Tibial nerve (tissue), 4 donors: Measurements from ENCODE around the gene ORC6. TPM values are rescaled to one million over a fixed set of nuclear protein-coding genes. Genes with fewer than 3 reads are reported as not detected.

Experiments
- DNase-seq, 2 donors: peaks; one replicate each; pipeline ENCODE4 v3.0.0-alpha.2; 2019; ENCODE audit warnings: low spot score in 2 of 2
- H3K27ac ChIP-seq, 4 donors: fragments of 200-600 bp; sonication (generic) in 3 of 4; one replicate each; pipeline ENCODE4 v1.5.1; 2017 to 2019; ENCODE audit warnings: mild to moderate bottlenecking in 1 of 4
- H3K27me3 ChIP-seq, 2 donors: fragments of 200-600 bp; sonication (generic) in 1 of 2; one replicate each; pipeline versions ENCODE4 v1.5.1 to v1.6.0; 2017 to 2019
- H3K36me3 ChIP-seq, 3 donors: fragments of 200-600 bp; sonication (generic); one replicate each; pipeline ENCODE4 v1.5.1; 2018 to 2019
- H3K4me1 ChIP-seq, 4 donors: fragments of 200-600 bp; sonication (generic) in 3 of 4; one replicate each; pipeline ENCODE4 v1.5.1; 2017 to 2019
- H3K4me3 ChIP-seq, 4 donors: fragments of 200-600 bp; sonication (generic) in 3 of 4; one replicate each; pipeline ENCODE4 v1.5.1; 2017 to 2019; ENCODE audit warnings: mild to moderate bottlenecking in 1 of 4, moderate library complexity in 1 of 4
- H3K9me3 ChIP-seq, 4 donors: fragments of 200-600 bp; sonication (generic) in 3 of 4; one replicate each; pipeline ENCODE4 v1.5.1; 2017 to 2019
- EP300 ChIP-seq, 2 donors: sonication (generic); formaldehyde crosslinking; IDR thresholded peaks; one replicate each; pipeline ENCODE4 v1.6.1; 2017; ENCODE audit warnings: antibody characterized with exemption in 2 of 2, mild to moderate bottlenecking in 1 of 2
- POLR2A ChIP-seq, 2 donors: fragments of 450-650 bp; IDR thresholded peaks; one replicate each; pipeline ENCODE4 v1.6.1; 2017; ENCODE audit warnings: antibody characterized with exemption in 2 of 2, mild to moderate bottlenecking in 2 of 2, moderate library complexity in 2 of 2
- WGBS, 2 donors: methylation state at CpG; one replicate each; pipeline ENCODE4 v1.1.5; 2018; 5-methylcytosine and 5-hydroxymethylcytosine counted together
- total RNA-seq, 4 donors: library from RNA; depleted of rRNA; stranded (reverse); fragments of >200 nt; gene quantifications; one replicate each; pipeline ENCODE4 v1.1.0, GENCODE V29; 2016
- TF ChIP-seq, protein P1 (sequence below), 5 experiments: fragments of 200-600 bp in 3 of 5; fragments of 450-650 bp in 2 of 5; sonication (generic) in 3 of 5; IDR thresholded peaks; one replicate each; pipeline ENCODE4 v1.5.1; 2016 to 2019; ENCODE audit warnings: antibody characterized with exemption in 5 of 5, mild to moderate bottlenecking in 3 of 5, moderate library complexity in 2 of 5

The ORC6 gene
- total RNA-seq, 4 donors from 2014 or later: 0.42 to 3.6 (median 1.2) TPM

DNA sequence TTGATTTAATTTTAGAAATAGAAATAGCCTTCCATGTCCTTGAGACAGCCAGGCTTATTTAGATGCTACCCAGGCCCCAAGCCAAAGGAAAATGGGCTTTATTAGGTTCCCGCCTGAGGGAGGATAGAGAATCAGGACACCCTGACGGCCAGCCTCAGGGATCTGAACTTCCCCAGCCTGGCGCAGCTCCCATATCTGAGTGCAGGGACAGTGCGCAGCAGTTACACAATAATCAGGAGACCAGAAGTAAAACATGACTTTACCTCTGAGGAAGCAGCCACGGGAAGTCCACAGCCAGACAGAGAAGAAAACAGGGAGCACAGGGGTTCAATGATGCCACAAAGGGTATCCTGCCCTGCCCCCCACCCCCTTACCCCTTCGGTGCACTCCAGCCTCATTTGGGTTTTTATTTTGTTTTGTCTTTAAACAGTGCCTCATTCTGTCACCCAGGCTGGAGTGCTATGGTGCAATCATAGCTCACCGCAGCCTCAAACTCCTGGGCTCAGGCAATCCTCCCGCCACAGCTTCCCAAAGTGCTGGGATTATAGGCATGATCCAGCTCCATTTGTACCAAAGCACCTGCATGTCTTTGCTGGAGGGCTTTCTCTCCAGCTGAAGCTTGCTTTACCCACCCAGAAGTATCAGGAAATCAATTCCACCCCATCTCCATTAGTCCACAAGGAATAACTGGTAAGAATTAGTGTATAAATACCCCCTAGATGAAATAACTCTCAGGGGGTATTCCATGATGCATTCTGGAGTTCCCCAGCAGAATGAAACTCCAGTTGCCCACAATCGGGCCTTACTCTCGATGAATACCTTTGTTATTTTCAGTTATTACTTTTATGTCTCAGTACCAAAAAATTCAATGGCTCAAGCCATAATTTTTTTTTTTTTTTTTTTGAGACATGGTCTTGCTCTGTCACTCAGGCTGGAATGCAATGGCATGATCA lies 21.9 kb downstream of the ORC6 start:
- peak in 1 of 2 donors; percentile 27 for DNase-seq
- Histone ChIP-seq H3K4me1 (no peaks in the 10 kb centered on the region), H3K36me3 (no peaks in the 10 kb centered on the region), H3K27ac (no peak overlapping the region), H3K9me3 (no peaks in the 10 kb centered on the region), H3K4me3 (no peak overlapping the region), H3K27me3 (no peaks in the 10 kb centered on the region)
- TF ChIP-seq EP300 (IDR thresholded peaks at IDR 0.05) (peak in 1 of 2 donors; percentile 11), POLR2A (IDR thresholded peaks at IDR 0.05) (no peak)
- WGBS, 2 donors: 67 to 70% methylated on average over 9 to 10 of the region's 10 CpGs

- Histone ChIP-seq H3K27ac (no peak overlapping the region), H3K27me3 (no peaks in the 10 kb centered on the region), H3K4me1 (no peaks in the 10 kb centered on the region), H3K9me3 (no peaks in the 10 kb centered on the region), H3K36me3 (no peaks in the 10 kb centered on the region), H3K4me3 (no peak overlapping the region)
- TF ChIP-seq POLR2A (IDR thresholded peaks at IDR 0.05): no peak
- TF ChIP-seq EP300 (IDR thresholded peaks at IDR 0.05): no peak
- TF ChIP-seq, protein P1, sequence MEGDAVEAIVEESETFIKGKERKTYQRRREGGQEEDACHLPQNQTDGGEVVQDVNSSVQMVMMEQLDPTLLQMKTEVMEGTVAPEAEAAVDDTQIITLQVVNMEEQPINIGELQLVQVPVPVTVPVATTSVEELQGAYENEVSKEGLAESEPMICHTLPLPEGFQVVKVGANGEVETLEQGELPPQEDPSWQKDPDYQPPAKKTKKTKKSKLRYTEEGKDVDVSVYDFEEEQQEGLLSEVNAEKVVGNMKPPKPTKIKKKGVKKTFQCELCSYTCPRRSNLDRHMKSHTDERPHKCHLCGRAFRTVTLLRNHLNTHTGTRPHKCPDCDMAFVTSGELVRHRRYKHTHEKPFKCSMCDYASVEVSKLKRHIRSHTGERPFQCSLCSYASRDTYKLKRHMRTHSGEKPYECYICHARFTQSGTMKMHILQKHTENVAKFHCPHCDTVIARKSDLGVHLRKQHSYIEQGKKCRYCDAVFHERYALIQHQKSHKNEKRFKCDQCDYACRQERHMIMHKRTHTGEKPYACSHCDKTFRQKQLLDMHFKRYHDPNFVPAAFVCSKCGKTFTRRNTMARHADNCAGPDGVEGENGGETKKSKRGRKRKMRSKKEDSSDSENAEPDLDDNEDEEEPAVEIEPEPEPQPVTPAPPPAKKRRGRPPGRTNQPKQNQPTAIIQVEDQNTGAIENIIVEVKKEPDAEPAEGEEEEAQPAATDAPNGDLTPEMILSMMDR (IDR thresholded peaks at IDR 0.05): no peak
- 76 to 80% methylated on average over 3 of the region's 3 CpGs for WGBS, 2 donors
- no peak for DNase-seq
Observed at GRCh38 chr16:46712911-46713310, 23.5 kb downstream of the ORC6 start.

- Histone ChIP-seq H3K27me3 (no peaks in the 10 kb centered on the region), H3K4me3 (no peak overlapping the region), H3K4me1 (no peaks in the 10 kb centered on the region), H3K27ac (no peak overlapping the region), H3K9me3 (no peaks in the 10 kb centered on the region), H3K36me3 (no peaks in the 10 kb centered on the region)
- TF ChIP-seq, protein P1 (IDR thresholded peaks at IDR 0.05): no peak
- TF ChIP-seq EP300 (IDR thresholded peaks at IDR 0.05) (no peak), POLR2A (IDR thresholded peaks at IDR 0.05) (no peak)
- no peak for DNase-seq
- WGBS, 2 donors: 67 to 72% methylated on average over 3 of the region's 3 CpGs
Observed at GRCh38 chr16:46713634-46714033, 24.2 kb downstream of the ORC6 start.

- no peak overlapping the region for H3K4me3 ChIP-seq
- WGBS, 2 donors: 84 to 88% methylated on average over 7 of the region's 7 CpGs
- H3K4me1 ChIP-seq: no peaks in the 10 kb centered on the region
- no peaks in the 10 kb centered on the region for H3K9me3 ChIP-seq
- TF ChIP-seq POLR2A (IDR thresholded peaks at IDR 0.05): no peak
- TF ChIP-seq, protein P1 (IDR thresholded peaks at IDR 0.05): no peak
- TF ChIP-seq EP300 (IDR thresholded peaks at IDR 0.05): no peak
- no peak overlapping the region for H3K27ac ChIP-seq
- no peaks in the 10 kb centered on the region for H3K27me3 ChIP-seq
- DNase-seq: no peak
- no peaks in the 10 kb centered on the region for H3K36me3 ChIP-seq
Observed at GRCh38 chr16:46714797-46715591, 25.5 kb downstream of the ORC6 start.

DNA sequence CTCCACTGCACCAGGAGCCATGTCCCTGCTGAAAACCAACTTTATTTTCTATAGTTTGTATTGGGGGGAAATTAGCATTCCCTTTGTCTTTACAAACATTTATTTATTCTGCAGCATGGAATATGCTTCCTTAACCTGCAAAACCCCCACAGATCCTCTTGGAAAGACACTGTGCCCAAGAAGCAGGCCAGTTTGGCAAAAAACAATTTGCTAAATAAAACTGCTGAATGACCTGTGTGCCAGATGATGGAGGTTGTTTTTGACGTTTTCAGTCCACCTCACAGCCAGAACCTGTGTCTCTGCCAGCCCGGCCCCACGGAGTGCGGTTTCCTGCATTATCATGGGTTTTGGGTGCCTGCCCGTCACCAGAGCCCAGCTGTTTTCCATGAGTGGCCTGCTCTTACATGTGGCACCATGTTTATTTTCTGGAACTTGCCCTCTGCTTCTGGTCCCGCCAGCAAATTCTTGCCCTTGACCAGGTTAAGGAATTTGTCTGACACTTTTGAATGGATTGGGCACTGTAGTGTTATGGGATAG lies 26.4 kb downstream of the ORC6 start:
- H3K27ac ChIP-seq: no peak overlapping the region
- H3K4me3 ChIP-seq: no peak overlapping the region
- WGBS, 2 donors: 61 to 83% methylated on average over 5 to 6 of the region's 6 CpGs
- no peaks in the 10 kb centered on the region for H3K9me3 ChIP-seq
- TF ChIP-seq POLR2A (IDR thresholded peaks at IDR 0.05) (no peak), EP300 (IDR thresholded peaks at IDR 0.05) (no peak)
- TF ChIP-seq, protein P1 (IDR thresholded peaks at IDR 0.05): no peak
- no peaks in the 10 kb centered on the region for H3K4me1 ChIP-seq
- H3K27me3 ChIP-seq: no peaks in the 10 kb centered on the region
- H3K36me3 ChIP-seq: no peaks in the 10 kb centered on the region
- DNase-seq: no peak
